Measurements from ENCODE around the gene RNF151. TPM values are rescaled to one million over a fixed set of nuclear protein-coding genes. Genes with fewer than 3 reads are reported as not detected.
A peak's percentile ranks its signal among the peaks of the same experiment; 100 is the strongest.

Gene RNF151
- total RNA-seq, 2 donors from 2014 or later = 0.44 TPM; not detected in 1

GRCh38 chr16:1929578-1930337 lies 36.9 kb upstream of the RNF151 start:
- Histone ChIP-seq H3K9ac (ENCODE audit: extremely low read depth, low read length, poor library complexity, severe bottlenecking) (no peak overlapping the region), H3K36me3 (ENCODE audit: control insufficient read depth, insufficient read depth, low read length) (no peaks in the 10 kb centered on the region), H3K27ac (ENCODE audit: low read depth, low read length) (no peak overlapping the region), H3K9me3 (ENCODE audit: control insufficient read depth, low read length) (no peaks in the 10 kb centered on the region), H3K4me1 (ENCODE audit: control insufficient read depth, insufficient read depth, low read length) (no peaks in the 10 kb centered on the region), H3K4me3 (ENCODE audit: low read length) (no peak overlapping the region), H3K27me3 (ENCODE audit: control insufficient read depth, insufficient read depth, low read length, poor library complexity, severe bottlenecking) (peaks cover 18% of the 10 kb centered on the region)
- TF ChIP-seq CTCF (conservative IDR thresholded peaks at IDR 0.05) = peak; percentile 96
- 17 to 25% methylated on average over 42 to 70 of the region's 70 CpGs for WGBS, 2 experiments (ENCODE audit: insufficient coverage in 1 of 2, insufficient read length in 1 of 2)
- no peak overlapping the region for H3K27ac Mint-ChIP-seq
- H3K27me3 Mint-ChIP-seq (ENCODE audit: insufficient read depth) = peaks cover 41% of the 10 kb centered on the region
- peaks cover 2% of the 10 kb centered on the region for H3K4me1 Mint-ChIP-seq
- H3K9me3 Mint-ChIP-seq = no peaks in the 10 kb centered on the region
- no peaks in the 10 kb centered on the region for H3K36me3 Mint-ChIP-seq (ENCODE audit: low read depth)
- H3K4me3 Mint-ChIP-seq = peak overlapping the region; percentile 56
- DNase-seq = peak; percentile 96

GRCh38 chr16:1930338-1930720 lies 36.3 kb upstream of the RNF151 start:
- Histone ChIP-seq H3K27ac (ENCODE audit: low read depth, low read length) (no peak overlapping the region), H3K9me3 (ENCODE audit: control insufficient read depth, low read length) (no peaks in the 10 kb centered on the region), H3K4me3 (ENCODE audit: low read length) (no peak overlapping the region), H3K36me3 (ENCODE audit: control insufficient read depth, insufficient read depth, low read length) (no peaks in the 10 kb centered on the region), H3K27me3 (ENCODE audit: control insufficient read depth, insufficient read depth, low read length, poor library complexity, severe bottlenecking) (peaks cover 13% of the 10 kb centered on the region), H3K9ac (ENCODE audit: extremely low read depth, low read length, poor library complexity, severe bottlenecking) (no peak overlapping the region), H3K4me1 (ENCODE audit: control insufficient read depth, insufficient read depth, low read length) (no peaks in the 10 kb centered on the region)
- no peaks in the 10 kb centered on the region for H3K9me3 Mint-ChIP-seq
- DNase-seq = no peak
- H3K27me3 Mint-ChIP-seq (ENCODE audit: insufficient read depth) = peaks cover 36% of the 10 kb centered on the region
- 86% methylated on average over 9 of the region's 10 CpGs; no CpG with 5 or more reads in 1 of the 2 experiments for WGBS, 2 experiments (ENCODE audit: insufficient coverage in 1 of 2, insufficient read length in 1 of 2)
- H3K4me1 Mint-ChIP-seq = peaks cover 2% of the 10 kb centered on the region
- no peak for TF ChIP-seq CTCF (conservative IDR thresholded peaks at IDR 0.05)
- no peak overlapping the region for H3K27ac Mint-ChIP-seq
- H3K36me3 Mint-ChIP-seq (ENCODE audit: low read depth) = no peaks in the 10 kb centered on the region
- H3K4me3 Mint-ChIP-seq = no peak overlapping the region

- H3K27me3 Mint-ChIP-seq (ENCODE audit: insufficient read depth) = peaks cover 30% of the 10 kb centered on the region
- H3K36me3 Mint-ChIP-seq (ENCODE audit: low read depth) = peaks cover 6% of the 10 kb centered on the region
- 84 to 93% methylated on average over 16 to 19 of the region's 19 CpGs for WGBS, 2 experiments (ENCODE audit: insufficient coverage in 1 of 2, insufficient read length in 1 of 2)
- Histone ChIP-seq H3K9me3 (ENCODE audit: control insufficient read depth, low read length) (no peaks in the 10 kb centered on the region), H3K4me3 (ENCODE audit: low read length) (no peak overlapping the region), H3K4me1 (ENCODE audit: control insufficient read depth, insufficient read depth, low read length) (no peaks in the 10 kb centered on the region), H3K27me3 (ENCODE audit: control insufficient read depth, insufficient read depth, low read length, poor library complexity, severe bottlenecking) (peaks cover 13% of the 10 kb centered on the region), H3K9ac (ENCODE audit: extremely low read depth, low read length, poor library complexity, severe bottlenecking) (no peak overlapping the region), H3K27ac (ENCODE audit: low read depth, low read length) (no peak overlapping the region), H3K36me3 (ENCODE audit: control insufficient read depth, insufficient read depth, low read length) (no peaks in the 10 kb centered on the region)
- H3K9me3 Mint-ChIP-seq = no peaks in the 10 kb centered on the region
- H3K4me3 Mint-ChIP-seq = no peak overlapping the region
- no peak overlapping the region for H3K27ac Mint-ChIP-seq
- peak; percentile 63 for TF ChIP-seq CTCF (conservative IDR thresholded peaks at IDR 0.05)
- peak; percentile 86 for DNase-seq
- peaks cover 2% of the 10 kb centered on the region for H3K4me1 Mint-ChIP-seq
Observed at GRCh38 chr16:1932050-1933028, 34.3 kb upstream of the RNF151 start.

All from endodermal cell (in vitro differentiated cells).